HG03045 (cell line): ENCODE results near the gene HIVEP3.

Source experiments
- ATAC-seq: cut with Tn5 transposase; IDR thresholded peaks from one replicate; pipeline ENCODE4 v1.9.1; 2021; ENCODE audit warnings: mild to moderate bottlenecking, moderate library complexity; ENCODE audit not compliant: unreplicated experiment

Gene HIVEP3

GRCh38 chr1:41622402-41622801 lies 296.3 kb downstream of the HIVEP3 start:
- no peak for ATAC-seq

- no peak for ATAC-seq
Observed at GRCh38 chr1:41621791-41622190, 296.9 kb downstream of the HIVEP3 start.

GRCh38 chr1:41621256-41621655 lies 297.5 kb downstream of the HIVEP3 start:
- no peak for ATAC-seq

GRCh38 chr1:41620365-41621169 lies 298.2 kb downstream of the HIVEP3 start:
- ATAC-seq, result no peak

GRCh38 chr1:41619511-41620364 lies 299.0 kb downstream of the HIVEP3 start:
- ATAC-seq, result no peak

GRCh38 chr1:41618871-41619270 lies 299.9 kb downstream of the HIVEP3 start:
- ATAC-seq, result no peak

- ATAC-seq, result no peak
Observed at GRCh38 chr1:41618066-41618825, 300.5 kb downstream of the HIVEP3 start.

GRCh38 chr1:41617336-41617735 lies 301.4 kb downstream of the HIVEP3 start:
- ATAC-seq, result no peak

- ATAC-seq, result no peak
Observed at GRCh38 chr1:41616563-41616962, 302.2 kb downstream of the HIVEP3 start.

- ATAC-seq, result no peak
Observed at GRCh38 chr1:41615981-41616380, 302.7 kb downstream of the HIVEP3 start.

- ATAC-seq, result no peak
Observed at GRCh38 chr1:41615316-41615715, 303.4 kb downstream of the HIVEP3 start.

- no peak for ATAC-seq
Observed at GRCh38 chr1:41614818-41615217, 303.9 kb downstream of the HIVEP3 start.

- ATAC-seq, result no peak
Observed at GRCh38 chr1:41613689-41614574, 304.8 kb downstream of the HIVEP3 start.

- ATAC-seq, result no peak
Observed at GRCh38 chr1:41612953-41613352, 305.8 kb downstream of the HIVEP3 start.

- no peak for ATAC-seq
Observed at GRCh38 chr1:41611932-41612450, 306.7 kb downstream of the HIVEP3 start.

- no peak for ATAC-seq
Observed at GRCh38 chr1:41611068-41611931, 307.4 kb downstream of the HIVEP3 start.

- ATAC-seq, result no peak
Observed at GRCh38 chr1:41610361-41610760, 308.4 kb downstream of the HIVEP3 start.

GRCh38 chr1:41609166-41609883 lies 309.4 kb downstream of the HIVEP3 start:
- no peak for ATAC-seq
